HEK293T (cell line): ENCODE data around the gene MRPS6.

Experiments
- ARNT ChIP-seq: fragments of 450-650 bp; IDR thresholded peaks from 2 replicates; pipeline ENCODE4 v1.6.1; 2017; ENCODE audit warnings: mild to moderate bottlenecking
- BHLHE40 ChIP-seq: fragments of 450-650 bp; IDR thresholded peaks from 2 replicates; pipeline ENCODE4 v1.6.1; 2016; ENCODE audit warnings: mild to moderate bottlenecking, moderate library complexity, borderline replicate concordance
- ELF4 ChIP-seq: fragments of 450-650 bp; IDR thresholded peaks from 2 replicates; pipeline ENCODE4 v1.6.1; 2017; ENCODE audit warnings: antibody characterized with exemption
- FOXK2 ChIP-seq: fragments of 450-650 bp; IDR thresholded peaks from 2 replicates; pipeline ENCODE4 v1.6.1; 2016; ENCODE audit warnings: mild to moderate bottlenecking
- FOXM1 ChIP-seq: fragments of 450-650 bp; IDR thresholded peaks from 2 replicates; pipeline ENCODE4 v1.6.1; 2017; ENCODE audit warnings: mild to moderate bottlenecking, borderline replicate concordance
- HDGF ChIP-seq: fragments of 450-650 bp; IDR thresholded peaks from 2 replicates; pipeline ENCODE4 v1.6.1; 2017; ENCODE audit warnings: antibody characterized with exemption, borderline replicate concordance
- L3MBTL2 ChIP-seq: fragments of 450-650 bp; conservative IDR thresholded peaks from 2 replicates; pipeline ENCODE4 v1.6.1; 2016; ENCODE audit warnings: mild to moderate bottlenecking
- NFRKB ChIP-seq: fragments of 450-650 bp; IDR thresholded peaks from 2 replicates; pipeline ENCODE4 v1.6.1; 2016; ENCODE audit warnings: mild to moderate bottlenecking, moderate library complexity
- SP1 ChIP-seq: fragments of 450-650 bp; IDR thresholded peaks from 2 replicates; pipeline ENCODE4 v1.6.1; 2017
- SUZ12 ChIP-seq: fragments of 450-650 bp; IDR thresholded peaks from 2 replicates; pipeline ENCODE4 v1.6.1; 2016; ENCODE audit warnings: mild to moderate bottlenecking
- TARDBP ChIP-seq: fragments of 450-650 bp; IDR thresholded peaks from 2 replicates; pipeline ENCODE4 v1.6.1; 2016

DNA sequence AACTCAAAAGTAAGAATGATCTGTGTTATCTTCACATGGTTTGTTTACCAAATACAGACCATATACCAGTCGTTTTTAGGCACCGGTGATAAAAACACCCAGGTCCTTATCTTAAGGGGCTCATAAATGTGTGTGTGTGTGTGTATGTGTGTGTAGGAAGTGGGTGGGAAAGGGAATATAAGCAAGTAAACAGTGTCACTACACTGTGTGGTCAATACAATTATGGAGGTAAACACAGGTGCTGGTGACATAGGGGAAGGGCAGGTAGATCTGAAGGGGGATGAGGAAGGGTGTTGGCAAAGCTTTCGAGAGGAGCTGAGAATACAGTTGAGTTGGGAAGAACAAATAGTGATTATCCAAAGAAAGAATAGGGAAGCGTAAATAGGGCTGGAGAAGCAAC is 19.1 kb upstream of the MRPS6 start:
- TF ChIP-seq FOXK2 (no peak), SP1 (no peak), SUZ12 (no peak), BHLHE40 (no peak), NFRKB (no peak), FOXM1 (no peak), L3MBTL2 (no peak), ELF4 (no peak), HDGF (no peak), TARDBP (no peak), ARNT (no peak)
